Nephron progenitor cell (in vitro differentiated cells): ENCODE results near the gene TBC1D23.
"Not testable (repeated sequence)": the region's sequence is repeated elsewhere in the genome, so short reads cannot be mapped to it uniquely, and the experiment has no call there.

Source experiments
- DNase-seq: peaks from one replicate; pipeline ENCODE4 v3.0.0; 2021
- H3K27ac Mint-ChIP-seq: 2 replicates; pipeline ENCODE4 v1.8.0; 2021; ENCODE audit warnings: mild to moderate bottlenecking, moderate library complexity, mixed read lengths
- H3K27me3 Mint-ChIP-seq: 2 replicates; pipeline ENCODE4 v1.8.0; 2021; ENCODE audit warnings: mild to moderate bottlenecking, low read depth, mixed read lengths; ENCODE audit not compliant: poor library complexity
- H3K36me3 Mint-ChIP-seq: 2 replicates; pipeline ENCODE4 v1.8.0; 2021; ENCODE audit warnings: low read depth, mixed read lengths
- H3K4me1 Mint-ChIP-seq: 2 replicates; pipeline ENCODE4 v1.8.0; 2021; ENCODE audit warnings: mixed read lengths
- H3K4me3 Mint-ChIP-seq: 2 replicates; pipeline ENCODE4 v1.8.0; 2021; ENCODE audit warnings: mild to moderate bottlenecking, moderate library complexity, mixed read lengths
- H3K9me3 Mint-ChIP-seq: 2 replicates; pipeline ENCODE4 v1.8.0; 2021; ENCODE audit warnings: mild to moderate bottlenecking, moderate library complexity, mixed read lengths
- TF ChIP-seq, protein P1 (sequence below): fragments of 200-600 bp; sonication (generic); IDR thresholded peaks from 2 replicates; pipeline ENCODE4 v1.5.0; 2021; ENCODE audit warnings: antibody characterized with exemption

The TBC1D23 gene

DNA sequence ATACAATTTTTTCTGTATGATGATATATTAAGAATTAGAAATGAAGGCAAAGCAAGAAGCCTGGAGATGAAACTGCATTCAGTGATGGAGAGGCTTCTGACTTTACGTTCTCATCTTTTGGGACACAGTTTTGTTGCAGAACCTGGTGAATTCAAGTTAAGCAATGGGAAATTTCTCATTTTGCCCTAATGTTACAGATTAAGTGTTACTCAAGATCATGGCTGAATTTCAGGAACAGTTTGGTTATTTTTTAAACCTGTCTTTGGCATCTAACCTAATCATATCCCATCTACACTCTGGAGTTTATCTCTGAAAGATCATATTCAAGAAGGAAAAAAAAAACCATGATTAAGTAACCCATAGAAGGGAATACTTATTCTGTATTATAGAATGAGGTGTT is 79.7 kb downstream of the TBC1D23 start:
- peaks cover 37% of the 10 kb centered on the region for H3K36me3 Mint-ChIP-seq
- TF ChIP-seq, protein P1, sequence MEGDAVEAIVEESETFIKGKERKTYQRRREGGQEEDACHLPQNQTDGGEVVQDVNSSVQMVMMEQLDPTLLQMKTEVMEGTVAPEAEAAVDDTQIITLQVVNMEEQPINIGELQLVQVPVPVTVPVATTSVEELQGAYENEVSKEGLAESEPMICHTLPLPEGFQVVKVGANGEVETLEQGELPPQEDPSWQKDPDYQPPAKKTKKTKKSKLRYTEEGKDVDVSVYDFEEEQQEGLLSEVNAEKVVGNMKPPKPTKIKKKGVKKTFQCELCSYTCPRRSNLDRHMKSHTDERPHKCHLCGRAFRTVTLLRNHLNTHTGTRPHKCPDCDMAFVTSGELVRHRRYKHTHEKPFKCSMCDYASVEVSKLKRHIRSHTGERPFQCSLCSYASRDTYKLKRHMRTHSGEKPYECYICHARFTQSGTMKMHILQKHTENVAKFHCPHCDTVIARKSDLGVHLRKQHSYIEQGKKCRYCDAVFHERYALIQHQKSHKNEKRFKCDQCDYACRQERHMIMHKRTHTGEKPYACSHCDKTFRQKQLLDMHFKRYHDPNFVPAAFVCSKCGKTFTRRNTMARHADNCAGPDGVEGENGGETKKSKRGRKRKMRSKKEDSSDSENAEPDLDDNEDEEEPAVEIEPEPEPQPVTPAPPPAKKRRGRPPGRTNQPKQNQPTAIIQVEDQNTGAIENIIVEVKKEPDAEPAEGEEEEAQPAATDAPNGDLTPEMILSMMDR = no peak
- DNase-seq = no peak
- H3K4me1 Mint-ChIP-seq = peaks cover 13% of the 10 kb centered on the region
- no peak overlapping the region for H3K4me3 Mint-ChIP-seq
- no peak overlapping the region for H3K27ac Mint-ChIP-seq
- H3K27me3 Mint-ChIP-seq = no peaks in the 10 kb centered on the region
- no peaks in the 10 kb centered on the region for H3K9me3 Mint-ChIP-seq

DNA sequence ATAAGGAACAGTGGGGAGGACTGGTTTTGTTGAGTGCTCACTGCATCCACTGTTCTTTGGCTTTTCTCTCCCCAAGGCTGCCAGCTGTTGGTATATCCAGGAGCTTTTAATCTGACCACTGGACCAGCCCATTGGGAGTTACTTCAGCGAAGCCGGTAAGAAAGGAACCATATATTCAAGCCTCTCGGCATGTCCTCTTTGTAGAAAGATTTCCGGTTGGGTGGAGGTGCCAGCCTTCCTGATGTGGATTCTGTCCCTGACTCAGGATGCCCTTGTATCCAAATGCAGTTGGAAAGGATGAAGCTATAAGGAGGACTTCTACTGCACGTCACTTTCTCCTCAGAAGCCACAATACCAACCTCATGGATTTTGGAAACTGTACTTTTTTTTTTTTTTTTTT is 87.9 kb downstream of the TBC1D23 start:
- no peaks in the 10 kb centered on the region for H3K4me1 Mint-ChIP-seq
- H3K4me3 Mint-ChIP-seq = no peak overlapping the region
- H3K9me3 Mint-ChIP-seq = peaks cover 16% of the 10 kb centered on the region
- DNase-seq = no peak
- TF ChIP-seq, protein P1 = no peak
- peak overlapping the region; percentile 20 for H3K27ac Mint-ChIP-seq
- H3K36me3 Mint-ChIP-seq = peaks cover 79% of the 10 kb centered on the region
- no peaks in the 10 kb centered on the region for H3K27me3 Mint-ChIP-seq

DNA sequence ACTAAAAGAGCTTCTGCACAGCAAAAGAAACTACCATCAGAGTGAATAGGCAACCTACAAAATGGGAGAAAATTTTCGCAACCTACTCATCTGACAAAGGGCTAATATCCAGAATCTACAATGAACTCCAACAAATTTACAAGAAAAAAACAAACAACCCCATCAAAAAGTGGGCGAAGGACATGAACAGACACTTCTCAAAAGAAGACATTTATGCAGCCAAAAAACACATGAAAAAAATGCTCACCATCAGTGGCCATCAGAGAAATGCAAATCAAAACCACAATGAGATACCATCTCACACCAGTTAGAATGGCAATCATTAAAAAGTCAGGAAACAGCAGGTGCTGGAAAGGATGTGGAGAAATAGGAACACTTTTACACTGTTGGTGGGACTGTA is 91.0 kb downstream of the TBC1D23 start:
- not testable (repeated sequence) for DNase-seq, H3K4me1 Mint-ChIP-seq, H3K4me3 Mint-ChIP-seq, H3K27me3 Mint-ChIP-seq, H3K27ac Mint-ChIP-seq
- peaks cover 80% of the 10 kb centered on the region for H3K36me3 Mint-ChIP-seq
- peaks cover 16% of the 10 kb centered on the region for H3K9me3 Mint-ChIP-seq

DNA sequence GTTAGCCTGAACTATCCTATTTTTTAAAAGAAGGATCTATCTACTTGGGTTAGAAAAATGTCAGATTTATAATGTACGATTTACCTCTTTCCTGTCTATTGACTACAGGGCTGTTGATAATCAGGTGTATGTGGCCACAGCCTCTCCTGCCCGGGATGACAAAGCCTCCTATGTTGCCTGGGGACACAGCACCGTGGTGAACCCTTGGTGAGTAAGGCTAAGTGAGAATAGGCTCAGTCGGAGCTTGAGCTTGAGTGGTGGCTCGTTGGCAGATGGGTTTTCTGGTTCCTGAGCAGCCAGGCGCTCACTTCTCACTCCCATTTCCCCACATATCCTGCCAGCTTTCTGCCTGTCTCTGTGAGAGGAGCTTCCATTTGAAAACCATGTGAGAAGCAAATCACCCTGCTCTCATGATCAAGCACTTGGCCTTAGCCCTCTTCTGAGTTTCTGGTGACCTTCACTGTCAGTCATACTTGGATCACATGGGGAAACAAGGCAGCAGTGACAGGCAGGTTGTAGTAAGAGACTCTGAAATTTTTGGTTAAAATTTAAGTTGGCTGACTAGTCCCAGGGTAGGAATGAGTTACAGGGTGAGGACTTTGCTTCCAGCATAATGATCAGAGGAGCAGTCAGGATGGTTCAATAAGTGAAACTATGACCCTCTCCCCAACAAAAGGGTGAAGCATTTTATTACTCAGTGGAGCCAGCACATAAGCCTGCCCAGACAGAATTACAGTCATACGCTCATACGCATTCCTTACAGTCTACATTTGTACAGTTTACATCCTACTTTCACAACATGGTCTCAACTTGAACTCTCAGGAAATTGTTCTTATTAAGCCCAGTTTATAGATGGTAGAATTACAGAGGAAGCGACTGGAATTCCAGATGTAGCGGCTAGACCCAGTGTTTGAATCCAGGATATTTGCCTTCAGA is 91.8 kb downstream of the TBC1D23 start:
- Mint-ChIP-seq H3K9me3 (peaks cover 16% of the 10 kb centered on the region), H3K27me3 (no peaks in the 10 kb centered on the region), H3K4me3 (no peak overlapping the region), H3K36me3 (peaks cover 76% of the 10 kb centered on the region), H3K27ac (no peak overlapping the region), H3K4me1 (no peaks in the 10 kb centered on the region)
- TF ChIP-seq, protein P1 = no peak
- DNase-seq = no peak

DNA sequence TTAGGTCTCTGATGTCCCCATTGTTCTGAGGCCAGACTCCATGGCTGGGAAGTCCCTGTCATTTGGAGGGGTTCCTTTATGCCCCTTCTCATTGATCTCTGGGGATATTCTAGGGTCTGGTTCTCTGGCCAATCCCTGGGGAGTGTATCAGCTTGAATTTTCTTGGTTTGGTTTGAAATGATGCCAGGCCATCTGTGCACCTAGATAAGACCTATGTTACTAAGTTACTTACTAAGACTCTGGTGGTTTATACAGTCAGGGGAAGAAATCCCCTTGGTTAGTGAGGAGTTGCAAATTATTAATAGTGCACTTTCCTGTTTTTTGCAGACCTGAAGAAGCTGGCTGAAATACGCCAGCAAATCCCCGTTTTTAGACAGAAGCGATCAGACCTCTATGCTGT is 94.1 kb downstream of the TBC1D23 start:
- no peak for DNase-seq
- Mint-ChIP-seq H3K4me3 (no peak overlapping the region), H3K27me3 (no peaks in the 10 kb centered on the region), H3K9me3 (peaks cover 13% of the 10 kb centered on the region), H3K4me1 (no peaks in the 10 kb centered on the region), H3K36me3 (peaks cover 63% of the 10 kb centered on the region), H3K27ac (no peak overlapping the region)
- TF ChIP-seq, protein P1 = no peak

DNA sequence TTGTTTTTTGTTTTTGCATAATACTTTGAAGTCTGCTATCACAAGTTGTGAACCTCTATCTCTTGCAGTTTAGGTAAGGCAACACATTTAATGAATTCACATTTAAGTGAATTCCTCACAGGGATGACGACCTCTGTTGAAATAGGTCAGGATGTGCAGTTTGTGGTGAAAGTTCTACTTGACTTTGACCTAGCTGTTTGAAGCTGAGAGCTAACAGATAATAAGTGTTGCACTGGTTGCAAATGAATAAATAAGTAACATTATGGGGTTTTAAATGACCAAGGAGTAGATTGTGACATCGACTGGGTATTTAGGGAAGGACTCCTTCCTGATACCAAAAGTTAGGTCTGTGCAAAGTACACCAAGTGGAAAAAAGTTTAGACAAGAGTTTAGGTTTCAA is 97.6 kb downstream of the TBC1D23 start:
- Mint-ChIP-seq H3K4me3 (no peak overlapping the region), H3K4me1 (no peaks in the 10 kb centered on the region), H3K36me3 (peaks cover 59% of the 10 kb centered on the region), H3K9me3 (peaks cover 4% of the 10 kb centered on the region), H3K27ac (no peak overlapping the region), H3K27me3 (no peaks in the 10 kb centered on the region)
- no peak for DNase-seq
- TF ChIP-seq, protein P1 = no peak
